Chondrocyte (in vitro differentiated cells): ENCODE data around the gene CHPT1. TPM values are rescaled to one million over a fixed set of nuclear protein-coding genes. Genes with fewer than 3 reads are reported as not detected.

Experiments used
- DNase-seq: peaks from one replicate; pipeline ENCODE4 v3.0.0; 2021; ENCODE audit warnings: mixed read lengths, low spot score
- H3K27ac Mint-ChIP-seq: one replicate; pipeline ENCODE4 v1.8.0; 2021; ENCODE audit warnings: mild to moderate bottlenecking, moderate library complexity, mixed read lengths; ENCODE audit not compliant: unreplicated experiment
- H3K27me3 Mint-ChIP-seq: 2 replicates; pipeline ENCODE4 v1.8.0; 2021; ENCODE audit warnings: low read depth, mixed read lengths
- H3K36me3 Mint-ChIP-seq: 2 replicates; pipeline ENCODE4 v1.8.0; 2021; ENCODE audit warnings: low read depth, mixed read lengths
- H3K4me1 Mint-ChIP-seq: 2 replicates; pipeline ENCODE4 v1.8.0; 2021; ENCODE audit warnings: low read depth, mild to moderate bottlenecking, mixed read lengths
- H3K4me3 Mint-ChIP-seq: one replicate; pipeline ENCODE4 v1.8.0; 2021; ENCODE audit warnings: mild to moderate bottlenecking, moderate library complexity, mixed read lengths; ENCODE audit not compliant: unreplicated experiment
- H3K9me3 Mint-ChIP-seq: 2 replicates; pipeline ENCODE4 v1.8.0; 2021; ENCODE audit warnings: low read depth, mixed read lengths
- total RNA-seq: library from RNA; stranded (reverse); gene quantifications from 3 replicates; pipeline ENCODE4 v1.2.1, GENCODE V29; 2021
- TF ChIP-seq, protein P1 (sequence below): fragments of 200-600 bp; sonication (generic); IDR thresholded peaks from 2 replicates; pipeline ENCODE4 v1.5.0; 2021; ENCODE audit warnings: antibody characterized with exemption, mild to moderate bottlenecking, moderate library complexity

The CHPT1 gene
- total RNA-seq, 1 donor from 2014 or later: 36.3 TPM

DNA sequence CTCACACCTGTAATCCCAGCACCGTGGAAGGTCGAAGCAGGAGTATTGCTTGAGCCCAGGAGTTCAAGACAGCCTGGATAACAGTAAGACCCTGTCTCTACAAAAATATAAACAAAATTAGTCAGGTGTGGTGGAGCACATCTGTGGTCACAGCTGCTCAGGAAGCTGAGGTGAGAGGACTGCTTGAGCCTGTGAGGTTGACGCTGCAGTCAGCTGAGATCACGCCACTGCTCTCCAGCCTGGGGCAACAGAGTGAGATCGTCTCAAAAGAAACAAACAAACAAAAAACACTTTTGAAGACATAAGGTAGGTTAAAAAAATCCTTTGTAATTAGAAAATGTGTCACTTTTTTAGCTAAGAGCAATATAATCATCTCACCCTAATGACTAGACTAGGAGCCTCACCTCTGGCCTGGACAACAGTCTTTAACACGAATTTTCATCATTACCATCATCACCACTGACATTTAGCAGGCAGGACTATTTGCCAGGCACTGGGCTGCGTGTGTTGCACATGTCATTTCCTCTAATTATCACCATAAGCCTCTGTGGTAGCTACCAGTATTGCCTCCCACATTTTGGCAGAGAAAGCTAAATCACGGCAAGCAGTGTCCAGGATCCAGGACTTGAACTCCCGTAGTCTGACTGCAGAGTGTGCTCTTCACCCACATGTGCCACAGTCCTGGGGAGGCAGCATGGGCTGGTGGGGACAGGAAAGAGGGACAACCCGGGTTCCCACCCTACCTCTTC, 46.5 kb downstream of the CHPT1 start:
- Mint-ChIP-seq H3K36me3 (peaks cover 14% of the 10 kb centered on the region), H3K9me3 (no peaks in the 10 kb centered on the region), H3K27me3 (no peaks in the 10 kb centered on the region), H3K4me3 (no peak overlapping the region), H3K4me1 (peaks cover 21% of the 10 kb centered on the region), H3K27ac (no peak overlapping the region)
- TF ChIP-seq, protein P1, sequence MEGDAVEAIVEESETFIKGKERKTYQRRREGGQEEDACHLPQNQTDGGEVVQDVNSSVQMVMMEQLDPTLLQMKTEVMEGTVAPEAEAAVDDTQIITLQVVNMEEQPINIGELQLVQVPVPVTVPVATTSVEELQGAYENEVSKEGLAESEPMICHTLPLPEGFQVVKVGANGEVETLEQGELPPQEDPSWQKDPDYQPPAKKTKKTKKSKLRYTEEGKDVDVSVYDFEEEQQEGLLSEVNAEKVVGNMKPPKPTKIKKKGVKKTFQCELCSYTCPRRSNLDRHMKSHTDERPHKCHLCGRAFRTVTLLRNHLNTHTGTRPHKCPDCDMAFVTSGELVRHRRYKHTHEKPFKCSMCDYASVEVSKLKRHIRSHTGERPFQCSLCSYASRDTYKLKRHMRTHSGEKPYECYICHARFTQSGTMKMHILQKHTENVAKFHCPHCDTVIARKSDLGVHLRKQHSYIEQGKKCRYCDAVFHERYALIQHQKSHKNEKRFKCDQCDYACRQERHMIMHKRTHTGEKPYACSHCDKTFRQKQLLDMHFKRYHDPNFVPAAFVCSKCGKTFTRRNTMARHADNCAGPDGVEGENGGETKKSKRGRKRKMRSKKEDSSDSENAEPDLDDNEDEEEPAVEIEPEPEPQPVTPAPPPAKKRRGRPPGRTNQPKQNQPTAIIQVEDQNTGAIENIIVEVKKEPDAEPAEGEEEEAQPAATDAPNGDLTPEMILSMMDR: no peak
- DNase-seq: no peak

DNA sequence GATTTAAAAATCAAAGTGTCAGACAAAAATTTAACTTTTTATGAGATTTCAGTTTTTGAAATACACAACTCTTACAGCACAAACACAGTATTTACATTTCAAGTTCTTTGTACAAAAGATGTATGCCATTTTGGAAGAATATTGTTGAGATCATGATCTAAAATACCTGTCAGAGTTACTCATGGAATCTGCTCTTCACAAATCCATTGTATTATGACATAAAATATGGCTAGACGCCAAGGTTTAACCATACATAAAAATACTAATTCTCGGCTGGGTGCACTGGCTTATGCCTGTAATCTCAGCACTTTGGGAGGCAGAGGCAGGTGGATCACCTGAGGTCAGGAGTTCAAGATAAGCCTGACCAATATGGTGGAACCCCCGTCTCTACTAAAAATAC, 48.0 kb downstream of the CHPT1 start:
- Mint-ChIP-seq H3K27me3 (no peaks in the 10 kb centered on the region), H3K36me3 (peaks cover 18% of the 10 kb centered on the region), H3K4me1 (peaks cover 21% of the 10 kb centered on the region), H3K4me3 (no peak overlapping the region), H3K27ac (no peak overlapping the region), H3K9me3 (no peaks in the 10 kb centered on the region)
- no peak for DNase-seq
- TF ChIP-seq, protein P1: no peak

DNA sequence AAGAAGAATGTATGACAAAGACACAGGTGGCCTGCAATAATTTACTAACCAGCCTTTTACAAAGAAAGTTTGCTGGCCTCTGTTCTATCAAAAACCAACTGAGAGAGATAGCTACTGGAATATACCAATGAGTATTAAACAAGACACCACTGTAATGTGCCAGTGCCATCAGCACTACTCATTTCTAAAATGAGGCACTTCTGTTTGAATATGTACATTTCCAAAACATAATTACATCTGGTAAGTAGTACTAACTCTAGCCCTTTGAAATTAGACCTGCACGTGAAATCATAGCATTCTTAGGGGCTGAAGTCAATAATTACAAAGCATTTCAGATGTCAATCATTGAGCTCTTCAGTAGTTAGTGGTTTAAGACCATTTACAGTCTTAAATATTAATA, 48.8 kb downstream of the CHPT1 start:
- Mint-ChIP-seq H3K27me3 (no peaks in the 10 kb centered on the region), H3K36me3 (peaks cover 15% of the 10 kb centered on the region), H3K9me3 (no peaks in the 10 kb centered on the region), H3K4me3 (no peak overlapping the region), H3K4me1 (peaks cover 21% of the 10 kb centered on the region), H3K27ac (no peak overlapping the region)
- no peak for DNase-seq
- TF ChIP-seq, protein P1: no peak

DNA sequence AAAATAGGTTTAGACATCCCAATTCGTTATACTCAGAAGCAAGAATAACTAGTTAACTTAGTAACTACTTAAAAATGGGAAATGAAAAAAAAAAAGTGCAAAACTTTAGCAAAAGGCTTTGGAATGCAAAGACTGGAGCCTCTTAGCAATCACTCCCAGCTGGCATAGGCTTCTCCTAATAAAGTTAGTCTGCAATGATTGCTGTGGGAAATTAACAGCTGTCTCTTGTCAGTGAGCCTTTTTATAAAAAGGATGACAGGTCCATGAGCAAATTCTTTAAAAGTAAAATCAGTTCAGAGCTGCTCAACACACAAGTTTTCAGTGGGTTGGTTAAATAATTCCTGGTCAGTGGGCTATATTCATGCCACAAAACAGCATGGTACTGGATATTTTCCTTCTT, 49.2 kb downstream of the CHPT1 start:
- Mint-ChIP-seq H3K9me3 (no peaks in the 10 kb centered on the region), H3K4me3 (no peak overlapping the region), H3K4me1 (peaks cover 21% of the 10 kb centered on the region), H3K27me3 (no peaks in the 10 kb centered on the region), H3K36me3 (peaks cover 15% of the 10 kb centered on the region), H3K27ac (no peak overlapping the region)
- DNase-seq: no peak
- TF ChIP-seq, protein P1: no peak

DNA sequence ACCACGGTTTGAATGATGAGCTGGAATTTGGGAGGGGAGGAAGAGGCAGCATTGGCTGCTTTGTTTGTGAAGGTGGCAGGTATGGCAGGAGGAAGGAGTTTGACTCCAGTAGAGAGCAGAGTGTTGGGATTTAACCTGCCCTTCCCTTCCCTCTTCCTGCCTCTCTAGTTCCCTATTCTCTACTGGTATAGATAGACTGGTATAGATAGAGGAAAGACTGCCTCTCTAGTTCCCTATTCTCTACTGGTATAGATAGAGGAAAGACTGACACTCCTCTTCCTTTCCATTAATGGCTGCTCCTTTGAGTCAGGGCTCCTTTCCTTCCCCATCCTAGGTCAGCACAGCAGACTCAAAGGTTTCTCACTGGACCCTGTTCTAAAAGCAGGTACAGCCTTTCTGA, 50.3 kb downstream of the CHPT1 start:
- peaks cover 15% of the 10 kb centered on the region for H3K36me3 Mint-ChIP-seq
- H3K9me3 Mint-ChIP-seq: no peaks in the 10 kb centered on the region
- no peak overlapping the region for H3K4me3 Mint-ChIP-seq
- DNase-seq: no peak
- H3K4me1 Mint-ChIP-seq: peaks cover 18% of the 10 kb centered on the region
- H3K27ac Mint-ChIP-seq: no peak overlapping the region
- no peaks in the 10 kb centered on the region for H3K27me3 Mint-ChIP-seq
- TF ChIP-seq, protein P1: no peak
